ENCODE data around the gene HS3ST2.

DNA sequence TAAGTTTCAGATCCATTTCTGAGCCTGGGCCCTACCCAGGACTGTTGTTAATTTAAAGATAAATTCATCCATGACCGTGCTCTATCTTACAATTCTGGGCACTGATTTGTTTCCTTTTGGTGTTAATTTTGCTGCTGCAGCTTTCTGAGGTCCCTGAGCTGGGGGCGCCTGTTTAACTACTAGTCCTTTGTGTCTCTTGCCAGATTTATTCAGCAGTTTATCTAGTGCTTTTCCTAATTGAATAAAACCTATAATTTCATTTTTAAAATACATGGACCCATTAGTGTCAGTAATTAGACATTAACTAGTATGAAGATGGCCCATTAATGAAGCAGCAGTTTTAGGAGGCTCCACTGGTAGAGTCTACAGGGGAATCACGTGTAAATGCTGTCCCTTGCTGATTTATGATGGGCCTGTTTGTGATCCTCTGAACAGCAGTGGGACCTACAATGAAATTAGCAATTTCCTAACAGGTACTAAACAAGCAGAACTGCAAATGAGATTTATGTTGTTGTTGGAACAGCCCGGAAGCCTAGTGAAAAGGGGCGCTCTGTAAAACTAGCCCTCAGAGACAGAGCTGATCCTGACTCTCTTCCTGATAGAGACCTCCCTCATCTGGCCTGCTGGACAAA lies 54.7 kb downstream of the HS3ST2 start:
- no peak for TF ChIP-seq CTCF (IDR thresholded peaks at IDR 0.05)
- TF ChIP-seq POLR2A (IDR thresholded peaks at IDR 0.05) = no peak

Data from body of pancreas (tissue), 4 donors.